ENCODE measurements around the gene CFAP77. TPM values are rescaled to one million over a fixed set of nuclear protein-coding genes. Genes with fewer than 3 reads are reported as not detected.

Gene CFAP77
- polyA plus RNA-seq, 1 of the 3 experiments (the other 2 are of a cell fraction) = 1.1 TPM

DNA sequence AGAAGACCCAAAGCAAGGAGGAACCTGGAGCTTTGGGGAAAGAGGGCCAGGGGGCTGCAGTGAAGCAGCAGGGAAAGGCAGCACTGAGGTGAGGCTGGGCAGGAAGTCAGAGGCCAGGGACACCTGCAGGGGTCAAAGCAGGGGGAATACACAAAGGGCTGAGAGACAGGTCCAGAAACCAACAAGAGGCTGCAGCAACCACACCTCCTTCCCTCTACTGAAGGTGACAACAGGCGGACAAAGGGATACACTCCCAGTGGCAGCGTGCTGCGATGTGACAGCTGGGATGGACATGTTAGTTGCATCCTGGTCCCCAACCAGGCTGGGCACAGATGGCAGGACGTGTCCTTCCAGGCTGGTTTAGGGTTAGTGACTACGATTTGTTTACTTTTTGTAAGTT is 12.6 kb downstream of the CFAP77 start (continued):
- TF ChIP-seq CTCF (IDR thresholded peaks at IDR 0.05) (no peak), POLR2AphosphoS5 (IDR thresholded peaks at IDR 0.05; ENCODE audit: low read depth, low read length) (no peak), USF1 (IDR thresholded peaks at IDR 0.05; ENCODE audit: borderline replicate concordance, low read depth) (no peak)

DNA sequence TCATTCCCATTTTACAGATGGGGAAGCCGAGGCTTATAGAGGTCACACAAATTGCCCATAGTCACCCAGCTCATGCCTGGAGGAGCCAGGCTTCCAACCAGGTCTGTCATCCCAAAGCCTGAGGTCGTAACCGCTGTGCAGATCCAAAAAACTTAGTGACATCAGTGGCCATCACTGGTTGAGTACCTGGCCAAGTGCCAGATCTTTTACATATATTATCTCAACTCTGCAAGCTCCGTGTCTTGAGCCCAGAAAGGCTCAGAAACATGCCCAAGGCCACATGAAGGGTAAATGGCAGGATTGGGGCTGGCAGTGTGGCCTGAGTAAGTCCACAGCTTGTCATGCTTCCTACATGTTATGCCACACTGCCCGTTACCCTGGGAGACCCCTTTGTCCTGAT is 13.5 kb downstream of the CFAP77 start:
- POLR2A ChIA-PET = no interaction called here
- Histone ChIP-seq H3K4me1 (ENCODE audit: control insufficient read depth in 1 of 2, insufficient read depth in 2 of 2, low read depth in 1 of 2, low read length in 1 of 2) (peaks cover 0 to 10% of the 10 kb centered on the region in 2 experiments; a peak in 1 of 4 replicates), H3F3A (replicated peaks; ENCODE audit: insufficient read depth) (no peaks in the 10 kb centered on the region), H3K9me2 (no peaks in the 10 kb centered on the region), H2AFZ (ENCODE audit: low read depth) (no peak overlapping the region), H3K4me3 (ENCODE audit: low read depth in 2 of 2, low read length in 1 of 2) (no peak overlapping the region), H3K27me3 (ENCODE audit: insufficient read depth) (no peaks in the 10 kb centered on the region), H3K9ac (no peak overlapping the region), H4K20me1 (ENCODE audit: insufficient read depth) (no peaks in the 10 kb centered on the region), H3K79me2 (ENCODE audit: insufficient read depth) (no peaks in the 10 kb centered on the region), H3K4me2 (no peak overlapping the region), H3K27ac (ENCODE audit: low read depth in 2 of 2, low read length in 1 of 2) (no peak overlapping the region), H3K9me3 (no peaks in the 10 kb centered on the region), H3K36me3 (replicated peaks in 1 of 2; ENCODE audit: control insufficient read depth in 1 of 2, insufficient read depth in 2 of 2, low read length in 1 of 2) (no peaks in the 10 kb centered on the region)
- WGBS (ENCODE audit: low lambda C conversion rate) = 75% methylated on average over 5 of the region's 5 CpGs
- no peak for DNase-seq
- no peak for TF ChIP-seq RFX5 (IDR thresholded peaks at IDR 0.05; ENCODE audit: low read length)
- no peak for TF ChIP-seq EZH2phosphoT487 (IDR thresholded peaks at IDR 0.05; ENCODE audit: borderline replicate concordance, low read depth)
- no peak for TF ChIP-seq MXI1 (IDR thresholded peaks at IDR 0.05; ENCODE audit: low read depth, low read length)
- TF ChIP-seq, protein P1, sequence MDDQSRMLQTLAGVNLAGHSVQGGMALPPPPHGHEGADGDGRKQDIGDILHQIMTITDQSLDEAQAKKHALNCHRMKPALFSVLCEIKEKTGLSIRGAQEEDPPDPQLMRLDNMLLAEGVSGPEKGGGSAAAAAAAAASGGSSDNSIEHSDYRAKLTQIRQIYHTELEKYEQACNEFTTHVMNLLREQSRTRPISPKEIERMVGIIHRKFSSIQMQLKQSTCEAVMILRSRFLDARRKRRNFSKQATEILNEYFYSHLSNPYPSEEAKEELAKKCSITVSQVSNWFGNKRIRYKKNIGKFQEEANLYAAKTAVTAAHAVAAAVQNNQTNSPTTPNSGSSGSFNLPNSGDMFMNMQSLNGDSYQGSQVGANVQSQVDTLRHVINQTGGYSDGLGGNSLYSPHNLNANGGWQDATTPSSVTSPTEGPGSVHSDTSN (IDR thresholded peaks at IDR 0.05) = no peak
- TF ChIP-seq TAF1 (IDR thresholded peaks at IDR 0.05; ENCODE audit: borderline replicate concordance, low read depth, low read length) = no peak
- no peak for TF ChIP-seq NFIC (IDR thresholded peaks at IDR 0.05; ENCODE audit: borderline replicate concordance)
- no peak for TF ChIP-seq USF1 (IDR thresholded peaks at IDR 0.05; ENCODE audit: borderline replicate concordance, low read depth)
- TF ChIP-seq, protein P2, sequence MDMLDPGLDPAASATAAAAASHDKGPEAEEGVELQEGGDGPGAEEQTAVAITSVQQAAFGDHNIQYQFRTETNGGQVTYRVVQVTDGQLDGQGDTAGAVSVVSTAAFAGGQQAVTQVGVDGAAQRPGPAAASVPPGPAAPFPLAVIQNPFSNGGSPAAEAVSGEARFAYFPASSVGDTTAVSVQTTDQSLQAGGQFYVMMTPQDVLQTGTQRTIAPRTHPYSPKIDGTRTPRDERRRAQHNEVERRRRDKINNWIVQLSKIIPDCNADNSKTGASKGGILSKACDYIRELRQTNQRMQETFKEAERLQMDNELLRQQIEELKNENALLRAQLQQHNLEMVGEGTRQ (IDR thresholded peaks at IDR 0.05; ENCODE audit: borderline replicate concordance, low read depth, low read length) = no peak
- no peak for TF ChIP-seq GATA2 (CRISPR knock-in tag; IDR thresholded peaks at IDR 0.05)
- TF ChIP-seq RAD21 (IDR thresholded peaks at IDR 0.05; ENCODE audit: low read length) = no peak
- CTCF ChIA-PET = interaction anchor here (0.7 to 1.4 kb wide), 8 partner anchors 11 to 152 kb away, joined by 3 to 4 read pairs (median 3); no protein-coding TSS in a partner anchor
